ENCODE measurements around the gene SPTBN1.

SPTBN1 gene

GRCh38 chr2:54598347-54599325 lies 142.5 kb downstream of the SPTBN1 start:
- no peak overlapping the region for H3K4me3 ChIP-seq (ENCODE audit: low read depth, low read length)
- TF ChIP-seq CTCF (IDR thresholded peaks at IDR 0.05; ENCODE audit: insufficient read depth, low read depth, low read length, missing control alignments) = no peak
- no peak for DNase-seq (ENCODE audit: low read depth)

GRCh38 chr2:54599326-54599710 lies 143.2 kb downstream of the SPTBN1 start:
- no peak for DNase-seq (ENCODE audit: low read depth)
- no peak overlapping the region for H3K4me3 ChIP-seq (ENCODE audit: low read depth, low read length)
- TF ChIP-seq CTCF (IDR thresholded peaks at IDR 0.05; ENCODE audit: insufficient read depth, low read depth, low read length, missing control alignments) = no peak

GRCh38 chr2:54599914-54600313 lies 143.8 kb downstream of the SPTBN1 start:
- TF ChIP-seq CTCF (IDR thresholded peaks at IDR 0.05; ENCODE audit: insufficient read depth, low read depth, low read length, missing control alignments) = no peak
- no peak for DNase-seq (ENCODE audit: low read depth)
- H3K4me3 ChIP-seq (ENCODE audit: low read depth, low read length) = no peak overlapping the region

GRCh38 chr2:54601339-54601738 lies 145.2 kb downstream of the SPTBN1 start:
- DNase-seq (ENCODE audit: low read depth) = no peak
- H3K4me3 ChIP-seq (ENCODE audit: low read depth, low read length) = no peak overlapping the region
- no peak for TF ChIP-seq CTCF (IDR thresholded peaks at IDR 0.05; ENCODE audit: insufficient read depth, low read depth, low read length, missing control alignments)

GRCh38 chr2:54602736-54603322 lies 146.7 kb downstream of the SPTBN1 start:
- no peak overlapping the region for H3K4me3 ChIP-seq (ENCODE audit: low read depth, low read length)
- no peak for TF ChIP-seq CTCF (IDR thresholded peaks at IDR 0.05; ENCODE audit: insufficient read depth, low read depth, low read length, missing control alignments)
- no peak for DNase-seq (ENCODE audit: low read depth)

GRCh38 chr2:54603357-54603756 lies 147.2 kb downstream of the SPTBN1 start:
- no peak overlapping the region for H3K4me3 ChIP-seq (ENCODE audit: low read depth, low read length)
- DNase-seq (ENCODE audit: low read depth) = no peak
- TF ChIP-seq CTCF (IDR thresholded peaks at IDR 0.05; ENCODE audit: insufficient read depth, low read depth, low read length, missing control alignments) = no peak
